ENCODE results near the gene MEX3C.

MEX3C gene

GRCh38 chr18:51171625-51172259 is 25.7 kb downstream of the MEX3C start:
- no peak overlapping the region for H3K27ac ChIP-seq
- TF ChIP-seq ZFX (IDR thresholded peaks at IDR 0.05) (no peak), CTCF (conservative IDR thresholded peaks at IDR 0.05) (no peak)

GRCh38 chr18:51171223-51171622 is 26.3 kb downstream of the MEX3C start:
- no peak for TF ChIP-seq CTCF (conservative IDR thresholded peaks at IDR 0.05)
- no peak for TF ChIP-seq ZFX (IDR thresholded peaks at IDR 0.05)
- H3K27ac ChIP-seq, result no peak overlapping the region

- no peak for TF ChIP-seq CTCF (conservative IDR thresholded peaks at IDR 0.05)
- TF ChIP-seq ZFX (IDR thresholded peaks at IDR 0.05), result no peak
- H3K27ac ChIP-seq, result no peak overlapping the region
Observed at GRCh38 chr18:51170664-51171063, 26.8 kb downstream of the MEX3C start.

GRCh38 chr18:51169731-51170130 is 27.8 kb downstream of the MEX3C start:
- TF ChIP-seq CTCF (conservative IDR thresholded peaks at IDR 0.05) (no peak), ZFX (IDR thresholded peaks at IDR 0.05) (no peak)

GRCh38 chr18:51168960-51169662 is 28.4 kb downstream of the MEX3C start:
- no peak overlapping the region for H3K27ac ChIP-seq
- no peak for TF ChIP-seq ZFX (IDR thresholded peaks at IDR 0.05)
- no peak for TF ChIP-seq CTCF (conservative IDR thresholded peaks at IDR 0.05)

More at GRCh38 chr18:51169731-51170130, 27.8 kb downstream of the MEX3C start:
- H3K27ac ChIP-seq, result no peak overlapping the region

GRCh38 chr18:51168026-51168742 is 29.3 kb downstream of the MEX3C start:
- H3K27ac ChIP-seq, result no peak overlapping the region
- no peak; the same call in none of the 2 replicates for TF ChIP-seq CTCF (conservative IDR thresholded peaks at IDR 0.05)
- TF ChIP-seq ZFX (IDR thresholded peaks at IDR 0.05), result no peak

GRCh38 chr18:51165296-51165695 is 32.2 kb downstream of the MEX3C start:
- H3K27ac ChIP-seq, result no peak overlapping the region
- no peak for TF ChIP-seq CTCF (conservative IDR thresholded peaks at IDR 0.05)
- TF ChIP-seq ZFX (IDR thresholded peaks at IDR 0.05), result no peak
